Parathyroid adenoma (tissue), 2 donors: ENCODE results near the gene ZNF280B.
"Not testable (repeated sequence)": the region's sequence is repeated elsewhere in the genome, so short reads cannot be mapped to it uniquely, and the experiment has no call there.

Source experiments
- H2AFZ ChIP-seq: fragments of 300-600 bp; sonication (generic); one replicate; pipeline ENCODE4 v1.7.0; 2017; ENCODE audit warnings: antibody characterized with exemption, mild to moderate bottlenecking
- H3K27ac ChIP-seq: fragments of 300-600 bp; sonication (generic); one replicate; pipeline ENCODE4 v1.7.0; 2017
- H3K27me3 ChIP-seq: fragments of 300-600 bp; sonication (generic); one replicate; pipeline ENCODE4 v1.7.0; 2017; ENCODE audit warnings: low read length; ENCODE audit not compliant: control insufficient read depth, insufficient read depth
- H3K36me3 ChIP-seq: fragments of 300-600 bp; sonication (generic); one replicate; pipeline ENCODE4 v1.7.0; 2017; ENCODE audit warnings: low read length; ENCODE audit not compliant: control insufficient read depth, insufficient read depth
- H3K4me1 ChIP-seq: fragments of 300-600 bp; sonication (generic); one replicate; pipeline ENCODE4 v1.7.0; 2017; ENCODE audit warnings: control low read depth
- H3K4me2 ChIP-seq: fragments of 300-600 bp; sonication (generic); one replicate; pipeline ENCODE4 v1.7.0; 2017; ENCODE audit warnings: low read length
- H3K4me3 ChIP-seq: fragments of 300-600 bp; sonication (generic); one replicate; pipeline ENCODE4 v1.7.0; 2017; ENCODE audit warnings: low read depth, low read length
- H3K79me2 ChIP-seq: fragments of 300-600 bp; sonication (generic); one replicate; pipeline ENCODE4 v1.7.0; 2017; ENCODE audit warnings: control low read depth
- H3K9ac ChIP-seq: fragments of 300-600 bp; sonication (generic); one replicate; pipeline ENCODE4 v1.7.0; 2017; ENCODE audit warnings: mild to moderate bottlenecking
- H3K9me3 ChIP-seq: fragments of 300-600 bp; sonication (generic); one replicate; pipeline ENCODE4 v1.7.0; 2017; ENCODE audit warnings: low read length; ENCODE audit not compliant: control insufficient read depth
- TF ChIP-seq, protein P1 (sequence below): fragments of 300-600 bp; sonication (generic); IDR thresholded peaks from one replicate; pipeline ENCODE4 v1.7.0; 2017; ENCODE audit warnings: antibody characterized with exemption, mild to moderate bottlenecking
- donor health status: primary hyperparathyroidism.

The ZNF280B gene

GRCh38 chr22:22450343-22450839, 58.2 kb downstream of the ZNF280B start:
- no peaks in the 10 kb centered on the region for H3K4me1 ChIP-seq
- no peaks in the 10 kb centered on the region for H3K27me3 ChIP-seq
- H3K27ac ChIP-seq, result no peak overlapping the region
- no peak overlapping the region for H2AFZ ChIP-seq
- H3K4me3 ChIP-seq, result no peak overlapping the region
- TF ChIP-seq, protein P1, sequence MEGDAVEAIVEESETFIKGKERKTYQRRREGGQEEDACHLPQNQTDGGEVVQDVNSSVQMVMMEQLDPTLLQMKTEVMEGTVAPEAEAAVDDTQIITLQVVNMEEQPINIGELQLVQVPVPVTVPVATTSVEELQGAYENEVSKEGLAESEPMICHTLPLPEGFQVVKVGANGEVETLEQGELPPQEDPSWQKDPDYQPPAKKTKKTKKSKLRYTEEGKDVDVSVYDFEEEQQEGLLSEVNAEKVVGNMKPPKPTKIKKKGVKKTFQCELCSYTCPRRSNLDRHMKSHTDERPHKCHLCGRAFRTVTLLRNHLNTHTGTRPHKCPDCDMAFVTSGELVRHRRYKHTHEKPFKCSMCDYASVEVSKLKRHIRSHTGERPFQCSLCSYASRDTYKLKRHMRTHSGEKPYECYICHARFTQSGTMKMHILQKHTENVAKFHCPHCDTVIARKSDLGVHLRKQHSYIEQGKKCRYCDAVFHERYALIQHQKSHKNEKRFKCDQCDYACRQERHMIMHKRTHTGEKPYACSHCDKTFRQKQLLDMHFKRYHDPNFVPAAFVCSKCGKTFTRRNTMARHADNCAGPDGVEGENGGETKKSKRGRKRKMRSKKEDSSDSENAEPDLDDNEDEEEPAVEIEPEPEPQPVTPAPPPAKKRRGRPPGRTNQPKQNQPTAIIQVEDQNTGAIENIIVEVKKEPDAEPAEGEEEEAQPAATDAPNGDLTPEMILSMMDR, result no peak
- no peak overlapping the region for H3K9ac ChIP-seq
- no peaks in the 10 kb centered on the region for H3K36me3 ChIP-seq
- H3K79me2 ChIP-seq, result no peaks in the 10 kb centered on the region
- no peaks in the 10 kb centered on the region for H3K9me3 ChIP-seq
- no peak overlapping the region for H3K4me2 ChIP-seq

- Histone ChIP-seq H2AFZ (no peak overlapping the region), H3K27ac (no peak overlapping the region), H3K9me3 (no peaks in the 10 kb centered on the region), H3K4me2 (no peak overlapping the region), H3K79me2 (no peaks in the 10 kb centered on the region), H3K4me3 (no peak overlapping the region), H3K4me1 (no peaks in the 10 kb centered on the region), H3K27me3 (no peaks in the 10 kb centered on the region), H3K9ac (no peak overlapping the region), H3K36me3 (no peaks in the 10 kb centered on the region)
- TF ChIP-seq, protein P1, result no peak
Observed at GRCh38 chr22:22449819-22450218, 58.7 kb downstream of the ZNF280B start.

DNA sequence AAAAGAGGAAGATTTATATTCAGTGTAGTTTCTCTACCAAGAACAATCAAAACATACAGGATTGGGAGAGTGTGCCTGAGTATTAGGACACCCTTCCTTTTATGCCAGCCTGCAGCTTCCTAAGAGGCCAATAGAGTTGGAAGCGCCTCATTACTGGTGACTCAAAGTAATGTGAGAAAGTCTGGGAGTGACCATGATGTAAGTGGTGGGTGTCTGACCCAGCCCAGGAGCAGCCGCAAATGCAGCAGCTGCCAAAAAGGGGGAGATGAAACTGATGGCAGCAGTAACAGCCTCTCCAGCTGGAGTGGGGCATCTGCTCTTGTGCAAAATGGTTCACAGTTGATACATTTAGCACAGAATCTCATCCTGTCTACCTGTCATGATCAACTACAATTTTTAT, 62.0 kb downstream of the ZNF280B start:
- Histone ChIP-seq H3K36me3 (no peaks in the 10 kb centered on the region), H3K9ac (no peak overlapping the region), H3K27me3 (no peaks in the 10 kb centered on the region), H3K9me3 (no peaks in the 10 kb centered on the region), H2AFZ (no peak overlapping the region), H3K79me2 (no peaks in the 10 kb centered on the region), H3K27ac (no peak overlapping the region), H3K4me3 (no peak overlapping the region), H3K4me1 (no peaks in the 10 kb centered on the region), H3K4me2 (no peak overlapping the region)
- TF ChIP-seq, protein P1, result no peak

DNA sequence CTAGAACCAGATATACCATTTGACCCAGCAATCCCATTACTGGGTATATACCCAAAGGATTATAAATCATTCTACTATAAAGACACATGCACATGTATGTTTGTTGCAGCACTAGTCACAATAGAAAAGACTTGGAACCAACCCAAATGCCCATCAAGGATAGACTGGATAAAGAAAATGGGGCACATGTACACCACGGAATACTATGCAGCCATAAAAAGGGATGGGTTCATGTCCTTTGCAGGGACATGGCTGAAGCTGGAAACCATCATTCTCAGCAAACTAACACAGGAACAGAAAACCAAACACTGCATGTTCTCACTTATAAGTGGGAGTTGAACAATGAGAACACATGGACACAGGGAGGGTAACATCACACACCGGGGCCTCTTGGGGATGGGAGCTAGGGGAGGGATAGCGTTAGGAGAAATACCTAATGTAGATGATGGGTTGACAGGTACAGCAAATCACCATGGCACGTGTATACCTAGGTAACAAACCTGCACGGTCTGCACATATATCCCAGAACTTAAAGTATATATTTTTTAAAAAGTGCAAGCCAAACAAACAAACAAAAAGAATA, 64.4 kb downstream of the ZNF280B start:
- H3K36me3 ChIP-seq, H3K79me2 ChIP-seq, H2AFZ ChIP-seq, H3K27ac ChIP-seq, H3K9me3 ChIP-seq, H3K4me1 ChIP-seq, H3K27me3 ChIP-seq, H3K4me2 ChIP-seq, H3K9ac ChIP-seq, H3K4me3 ChIP-seq: not testable (repeated sequence)

DNA sequence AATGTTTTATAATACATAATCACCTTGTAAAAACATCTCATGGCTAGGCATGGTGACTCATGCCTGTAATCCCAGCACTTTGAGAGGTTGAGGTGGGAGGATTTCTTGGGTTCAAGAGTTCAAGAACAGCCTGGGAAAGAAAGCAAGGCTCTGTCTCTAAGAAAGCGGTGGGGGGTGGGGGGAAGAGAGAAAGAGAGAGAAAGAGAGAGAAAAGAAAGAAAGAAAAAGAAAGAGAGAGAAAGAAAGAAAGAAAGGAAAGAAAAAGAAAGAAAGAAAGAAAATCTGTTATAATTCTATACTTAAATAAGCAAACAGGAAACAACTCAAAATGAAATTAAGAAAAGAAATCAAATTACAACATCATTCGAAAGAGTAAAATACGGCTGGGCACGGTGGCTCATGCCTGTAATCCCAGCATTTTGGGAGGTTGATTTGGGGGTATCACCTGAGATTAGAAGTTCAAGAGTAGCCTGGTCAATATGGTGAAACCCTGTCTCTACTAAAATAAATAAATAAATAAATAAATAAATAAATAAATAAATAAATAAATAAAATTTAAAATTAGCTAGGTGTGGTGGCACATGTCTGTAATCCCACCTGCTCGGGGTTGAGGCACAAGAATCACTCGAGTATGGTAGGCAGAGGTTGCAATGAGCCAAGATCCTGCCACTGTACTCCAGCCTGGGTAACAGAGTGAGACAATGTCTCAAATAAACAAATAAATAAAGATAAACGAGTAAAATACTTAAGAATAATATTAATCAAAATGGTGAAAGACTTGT, 65.4 kb downstream of the ZNF280B start:
- H3K4me2 ChIP-seq, result no peak overlapping the region
- H3K9ac ChIP-seq, result no peak overlapping the region
- H3K79me2 ChIP-seq, result no peaks in the 10 kb centered on the region
- no peak overlapping the region for H2AFZ ChIP-seq
- no peak overlapping the region for H3K27ac ChIP-seq
- no peak overlapping the region for H3K4me3 ChIP-seq
- H3K27me3 ChIP-seq, result no peaks in the 10 kb centered on the region
- H3K36me3 ChIP-seq, result no peaks in the 10 kb centered on the region
- no peaks in the 10 kb centered on the region for H3K9me3 ChIP-seq
- TF ChIP-seq, protein P1, result no peak
- no peaks in the 10 kb centered on the region for H3K4me1 ChIP-seq

- H3K27ac ChIP-seq, H3K27me3 ChIP-seq, H3K36me3 ChIP-seq, H3K9me3 ChIP-seq, H3K9ac ChIP-seq, H3K4me3 ChIP-seq, H3K79me2 ChIP-seq, H3K4me1 ChIP-seq, H3K4me2 ChIP-seq, H2AFZ ChIP-seq: not testable (repeated sequence)
Observed at GRCh38 chr22:22441626-22442025, 66.9 kb downstream of the ZNF280B start.
